ENCODE results near the gene FNDC8.

The FNDC8 gene

GRCh38 chr17:35116845-35117244 is 4.6 kb upstream of the FNDC8 start:
- Histone ChIP-seq H2AFZ (ENCODE audit: low read depth, low read length) (no peak overlapping the region), H3K9ac (ENCODE audit: low read length) (no peak overlapping the region), H4K20me1 (ENCODE audit: insufficient read depth, low read length) (0 out of 2 replicates have a peak, but pooled peaks cover 4% of the 10 kb centered on the region), H3K27ac (ENCODE audit: low read length) (no peak overlapping the region), H3K27me3 (ENCODE audit: low read depth, low read length) (no peaks in the 10 kb centered on the region), H3K79me2 (ENCODE audit: low read length) (peaks cover 39% of the 10 kb centered on the region), H3K4me3 (ENCODE audit: low read length) (no peak overlapping the region), H3K36me3 (replicated peaks; ENCODE audit: low read depth, low read length) (peaks cover 13% of the 10 kb centered on the region), H3K4me1 (ENCODE audit: low read length) (peaks cover 13% of the 10 kb centered on the region), H3K4me2 (ENCODE audit: low read length) (no peak overlapping the region), H3K9me3 (ENCODE audit: insufficient read depth, low read length) (no peaks in the 10 kb centered on the region)
- TF ChIP-seq EZH2phosphoT487 (IDR thresholded peaks at IDR 0.05; ENCODE audit: low read depth): no peak
- TF ChIP-seq CTCF (IDR thresholded peaks at IDR 0.05; ENCODE audit: low read depth, low read length): no peak

GRCh38 chr17:35117984-35118383 is 3.4 kb upstream of the FNDC8 start:
- peak overlapping the region; percentile 92 for H3K4me3 ChIP-seq (ENCODE audit: low read length)
- H3K9ac ChIP-seq (ENCODE audit: low read length): peak overlapping the region; percentile 93; the same call in 1 of the 2 replicates
- no peak overlapping the region for H2AFZ ChIP-seq (ENCODE audit: low read depth, low read length)

GRCh38 chr17:35119370-35120165 is 1.8 kb upstream of the FNDC8 start, which contains the start of gene RAD51D:
Gene RAD51D, minus strand, starts transcription at chr17:35119860. Its CDS starts 247 bp downstream, at chr17:35119613.
- Histone ChIP-seq H3K27me3 (ENCODE audit: low read depth, low read length) (no peaks in the 10 kb centered on the region), H2AFZ (ENCODE audit: low read depth, low read length) (peak within 1 kb of the TSS; percentile 99), H3K4me2 (ENCODE audit: low read length) (peak within 1 kb of the TSS; percentile 96), H3K4me1 (ENCODE audit: low read length) (peaks cover 13% of the 10 kb centered on the region), H4K20me1 (ENCODE audit: insufficient read depth, low read length) (no peaks in the 10 kb centered on the region), H3K9ac (ENCODE audit: low read length) (peak within 1 kb of the TSS; percentile 93), H3K36me3 (replicated peaks; ENCODE audit: low read depth, low read length) (peaks cover 13% of the 10 kb centered on the region), H3K4me3 (ENCODE audit: low read length) (peak within 1 kb of the TSS; percentile 92), H3K27ac (ENCODE audit: low read length) (peak within 1 kb of the TSS; percentile 50), H3K79me2 (ENCODE audit: low read length) (peaks cover 34% of the 10 kb centered on the region), H3K9me3 (ENCODE audit: insufficient read depth, low read length) (no peaks in the 10 kb centered on the region)
- TF ChIP-seq CTCF (IDR thresholded peaks at IDR 0.05; ENCODE audit: low read depth, low read length) (peak; percentile 92), EZH2phosphoT487 (IDR thresholded peaks at IDR 0.05; ENCODE audit: low read depth) (no peak)

More at GRCh38 chr17:35117984-35118383, 3.4 kb upstream of the FNDC8 start:
- Histone ChIP-seq H3K36me3 (replicated peaks; ENCODE audit: low read depth, low read length) (peaks cover 13% of the 10 kb centered on the region), H4K20me1 (ENCODE audit: insufficient read depth, low read length) (0 out of 2 replicates have a peak, but pooled peaks cover under 1% of the 10 kb centered on the region), H3K4me1 (ENCODE audit: low read length) (peaks cover 13% of the 10 kb centered on the region), H3K79me2 (ENCODE audit: low read length) (peaks cover 39% of the 10 kb centered on the region), H3K9me3 (ENCODE audit: insufficient read depth, low read length) (no peaks in the 10 kb centered on the region), H3K27me3 (ENCODE audit: low read depth, low read length) (no peaks in the 10 kb centered on the region), H3K27ac (ENCODE audit: low read length) (no peak overlapping the region), H3K4me2 (ENCODE audit: low read length) (peak overlapping the region; percentile 96)
- peak; percentile 44 for TF ChIP-seq CTCF (IDR thresholded peaks at IDR 0.05; ENCODE audit: low read depth, low read length)
- no peak for TF ChIP-seq EZH2phosphoT487 (IDR thresholded peaks at IDR 0.05; ENCODE audit: low read depth)

- Histone ChIP-seq H3K27me3 (ENCODE audit: low read depth, low read length) (no peaks in the 10 kb centered on the region), H2AFZ (ENCODE audit: low read depth, low read length) (no peak overlapping the region), H3K9me3 (ENCODE audit: insufficient read depth, low read length) (no peaks in the 10 kb centered on the region), H3K79me2 (ENCODE audit: low read length) (no peaks in the 10 kb centered on the region), H3K9ac (ENCODE audit: low read length) (no peak overlapping the region), H3K36me3 (replicated peaks; ENCODE audit: low read depth, low read length) (peaks cover 34% of the 10 kb centered on the region), H4K20me1 (ENCODE audit: insufficient read depth, low read length) (0 out of 2 replicates have a peak, but pooled peaks cover 3% of the 10 kb centered on the region), H3K4me1 (ENCODE audit: low read length) (no peaks in the 10 kb centered on the region), H3K27ac (ENCODE audit: low read length) (no peak overlapping the region), H3K4me3 (ENCODE audit: low read length) (no peak overlapping the region), H3K4me2 (ENCODE audit: low read length) (no peak overlapping the region)
- TF ChIP-seq CTCF (IDR thresholded peaks at IDR 0.05; ENCODE audit: low read depth, low read length): no peak
- TF ChIP-seq EZH2phosphoT487 (IDR thresholded peaks at IDR 0.05; ENCODE audit: low read depth): no peak
Observed at GRCh38 chr17:35127751-35128514, 6.5 kb downstream of the FNDC8 start.
